ENCODE results near the gene DSE. TPM values are rescaled to one million over a fixed set of nuclear protein-coding genes. Genes with fewer than 3 reads are reported as not detected.

Gene DSE
- total RNA-seq, 1 experiment from 2014 or later, result 38.5 TPM

GRCh38 chr6:116403205-116403604 is 32.5 kb downstream of the DSE start (continued):
- TF ChIP-seq REST (IDR thresholded peaks at IDR 0.05; ENCODE audit: low read depth) (no peak), CBX3 (IDR thresholded peaks at IDR 0.05; ENCODE audit: low read depth) (no peak), SP1 (IDR thresholded peaks at IDR 0.05; ENCODE audit: low read depth) (no peak), EZH2 (IDR thresholded peaks at IDR 0.05) (no peak), CEBPB (IDR thresholded peaks at IDR 0.05; ENCODE audit: low read depth) (no peak), RAD21 (IDR thresholded peaks at IDR 0.05; ENCODE audit: low read depth) (no peak)

- Histone ChIP-seq H3K4me1 (ENCODE audit: control insufficient read depth in 1 of 2, insufficient read depth in 2 of 2, low read length in 2 of 2) (peaks cover 11 to 18% of the 10 kb centered on the region in 2 experiments), H3K27me3 (ENCODE audit: insufficient read depth, low read length) (no peaks in the 10 kb centered on the region), H3K9ac (ENCODE audit: low read length) (no peak overlapping the region), H2AFZ (ENCODE audit: low read depth, low read length, poor library complexity, severe bottlenecking) (no peak overlapping the region), H3K27ac (ENCODE audit: low read depth, low read length) (no peak overlapping the region), H3K4me3 (replicated peaks in 1 of 2; ENCODE audit: low read depth in 1 of 2, low read length in 2 of 2) (no peak overlapping the region), H3K36me3 (ENCODE audit: control insufficient read depth in 1 of 2, insufficient read depth in 2 of 2, low read length in 2 of 2) (no peaks in the 10 kb centered on the region), H4K20me1 (ENCODE audit: insufficient read depth) (no peaks in the 10 kb centered on the region), H3K79me2 (ENCODE audit: insufficient read depth, low read length) (peaks cover 20% of the 10 kb centered on the region; the same call in 1 of the 2 replicates), H3K9me3 (ENCODE audit: control insufficient read depth in 1 of 2, insufficient read depth in 1 of 2, low read depth in 1 of 2, low read length in 2 of 2) (no peaks in the 10 kb centered on the region), H3K9me2 (ENCODE audit: insufficient read depth) (no peaks in the 10 kb centered on the region), H3K4me2 (ENCODE audit: low read length) (no peak overlapping the region)
- DNase-seq (ENCODE audit: low read depth, low spot score), result no peak
- ATAC-seq, result no peak
- POLR2A ChIA-PET, result interaction anchor here (1.0 kb wide), 1 partner anchor 33 kb away, joined by 3 read pairs; no protein-coding TSS in a partner anchor
- TF ChIP-seq CBX3 (IDR thresholded peaks at IDR 0.05; ENCODE audit: low read depth), result no peak
- TF ChIP-seq RAD21 (IDR thresholded peaks at IDR 0.05; ENCODE audit: low read depth), result no peak
- TF ChIP-seq MAX (IDR thresholded peaks at IDR 0.05), result no peak
- no peak for TF ChIP-seq ZFX (IDR thresholded peaks at IDR 0.05)
- TF ChIP-seq YY1 (IDR thresholded peaks at IDR 0.05; ENCODE audit: extremely low read depth, insufficient replicate concordance, low read depth, low read length), result no peak
- TF ChIP-seq ATF3 (IDR thresholded peaks at IDR 0.05), result no peak
- TF ChIP-seq TCF7L2 (IDR thresholded peaks at IDR 0.05; ENCODE audit: borderline replicate concordance, extremely low read depth, insufficient read depth, insufficient read length), result no peak
- TF ChIP-seq EZH2 (IDR thresholded peaks at IDR 0.05), result no peak
- RAD21 ChIA-PET (ENCODE audit: low non-redundant PET in 1 of 2, low total read pairs in 2 of 2, uncharacterized antibody in 2 of 2, unreplicated experiment in 2 of 2), result no interaction called here
- BruUV-seq (replicated peaks), result no TSS peak
- CTCF ChIA-PET, result interaction anchor here (1.4 kb wide), 1 partner anchor 117 kb away, joined by 3 read pairs; no protein-coding TSS in a partner anchor
- intact Hi-C loops (cut with micrococcal nuclease), result no loop called here
Measured at GRCh38 chr6:116404696-116405095, 33.9 kb downstream of the DSE start.
